ENCODE results near the gene LCT. TPM values are rescaled to one million over a fixed set of nuclear protein-coding genes. Genes with fewer than 3 reads are reported as not detected.

LCT gene
- total RNA-seq, 6 experiments from 2014 or later: 0.12 TPM; not detected in 5

DNA sequence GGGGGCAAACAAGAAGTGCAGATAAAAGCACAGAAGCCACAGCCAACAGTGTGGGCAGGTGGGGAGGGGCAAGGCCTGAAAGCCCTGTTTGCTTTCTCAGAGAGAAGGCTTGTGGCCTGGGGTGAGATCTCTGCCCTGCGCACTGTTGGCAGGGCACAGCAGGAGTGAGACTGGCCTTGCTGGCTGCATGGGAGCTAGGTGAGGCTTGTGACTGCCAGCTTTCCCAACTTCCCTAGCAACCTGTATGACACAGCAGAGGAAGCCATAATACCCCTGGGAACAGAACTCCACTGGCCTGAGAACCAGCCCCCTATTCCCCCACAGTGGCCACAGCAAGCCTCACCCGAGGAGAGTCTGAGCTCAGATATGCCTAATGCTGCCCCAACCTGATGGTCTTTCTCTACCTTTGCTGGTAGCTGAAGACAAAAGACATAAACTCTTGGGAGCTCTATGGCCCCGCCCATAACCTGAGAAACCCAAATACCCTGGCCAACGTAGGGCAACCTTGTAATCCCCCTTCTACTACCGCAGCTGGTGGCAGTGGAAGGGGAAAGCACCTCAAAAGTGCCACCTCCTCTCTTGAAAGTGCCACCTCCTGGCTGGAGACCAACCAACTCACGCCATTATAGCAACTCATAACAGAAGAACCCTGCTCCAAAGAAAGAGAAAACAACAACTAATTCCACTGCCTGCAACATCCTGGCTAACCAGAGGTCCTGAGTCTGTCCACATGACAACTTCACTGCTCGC, 44.4 kb downstream of the LCT start:
- no peaks in the 10 kb centered on the region for H3K36me3 ChIP-seq
- peak; percentile 38 to 92 (median 64) for ATAC-seq

DNA sequence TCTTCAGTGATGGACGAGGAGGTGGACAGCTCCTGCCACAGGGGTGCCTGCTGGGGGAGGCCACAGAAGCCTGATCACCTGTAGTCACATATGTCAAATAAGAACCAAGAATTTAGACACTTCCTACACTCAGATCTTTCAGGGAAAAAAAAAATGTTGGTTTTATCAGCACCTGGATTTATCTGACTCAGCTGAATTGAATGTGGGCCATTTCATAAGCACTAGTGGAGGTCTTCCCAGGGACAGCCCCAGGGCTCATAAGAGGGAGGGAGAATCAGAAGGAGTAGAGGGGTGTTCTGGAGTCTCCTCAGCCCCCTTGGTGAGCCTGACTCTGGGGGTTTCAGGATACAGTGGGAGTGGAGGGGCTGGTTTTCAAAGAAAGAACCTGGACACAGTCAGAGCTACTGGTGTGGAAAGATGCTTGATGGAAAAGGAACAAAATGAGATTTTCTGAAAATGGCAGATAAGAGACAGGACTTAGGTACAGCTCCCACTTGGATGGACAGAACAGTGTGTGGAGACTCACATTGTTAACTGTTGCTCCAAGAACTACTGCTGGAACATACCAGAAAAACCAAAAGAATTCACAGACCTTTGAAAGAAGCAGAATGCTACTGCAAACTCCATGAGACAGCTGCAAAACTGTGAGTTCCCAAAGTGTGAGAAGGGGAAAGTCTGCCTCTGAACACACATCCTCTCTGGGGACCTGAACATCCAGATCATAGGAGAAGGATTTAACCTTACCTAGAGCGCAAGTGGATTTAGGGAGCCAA, 45.4 kb downstream of the LCT start:
- no peak for DNase-seq
- Histone ChIP-seq H3K27ac (no peak overlapping the region), H3K9me3 (no peaks in the 10 kb centered on the region), H3K36me3 (no peaks in the 10 kb centered on the region), H3K4me3 (no peak overlapping the region), H3K27me3 (no peaks in the 10 kb centered on the region), H3K4me1 (no peaks in the 10 kb centered on the region)
- no peak for ATAC-seq
- intact Hi-C loops (cut with DNase I): no loop called here
- WGBS (ENCODE audit: insufficient coverage, low coverage, low lambda C conversion rate, missing lambda C conversion rate): 88% methylated on average over 1 of the region's 2 CpGs
- no peak for TF ChIP-seq CTCF (IDR thresholded peaks at IDR 0.05)
- TF ChIP-seq POLR2A (IDR thresholded peaks at IDR 0.05): no peak

More for the DNA sequence above, 44.4 kb downstream of the LCT start:
- intact Hi-C loops (cut with DNase I): no loop called here
- peak overlapping the region in 1 of 3 donors; percentile 37 for H3K27ac ChIP-seq
- 75% methylated on average over 2 of the region's 7 CpGs for WGBS (ENCODE audit: insufficient coverage, low coverage, low lambda C conversion rate, missing lambda C conversion rate)
- DNase-seq: peak in 2 of 3 donors; percentile 65 to 74
- no peaks in the 10 kb centered on the region for H3K4me1 ChIP-seq
- no peaks in the 10 kb centered on the region for H3K9me3 ChIP-seq
- H3K4me3 ChIP-seq: no peak overlapping the region
- no peaks in the 10 kb centered on the region for H3K27me3 ChIP-seq
- no peak for TF ChIP-seq POLR2A (IDR thresholded peaks at IDR 0.05)
- no peak for TF ChIP-seq CTCF (IDR thresholded peaks at IDR 0.05)

DNA sequence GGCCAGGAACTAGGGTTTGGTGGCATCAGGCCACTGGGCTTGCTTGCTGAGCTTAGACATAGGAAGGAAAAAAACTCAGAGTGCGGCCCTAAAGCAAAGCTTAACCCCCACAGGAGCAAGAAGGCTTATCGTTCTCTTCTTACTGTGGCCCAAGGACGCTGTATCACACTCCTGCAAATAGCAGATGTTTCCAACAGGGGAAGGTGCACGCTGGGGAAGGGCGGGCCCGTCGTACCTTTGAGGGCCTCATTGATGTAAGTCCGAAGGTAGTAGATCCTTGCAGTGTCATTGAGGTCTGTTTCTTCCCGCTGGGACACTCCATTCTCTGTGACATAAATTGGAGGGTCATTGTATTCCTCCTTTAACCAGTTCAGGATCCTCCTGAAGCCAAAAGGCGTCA, 46.6 kb downstream of the LCT start:
- TF ChIP-seq CTCF (IDR thresholded peaks at IDR 0.05): no peak
- TF ChIP-seq POLR2A (IDR thresholded peaks at IDR 0.05): no peak
- no peaks in the 10 kb centered on the region for H3K4me1 ChIP-seq
- no peak overlapping the region for H3K27ac ChIP-seq
- no peak for ATAC-seq
- H3K27me3 ChIP-seq: no peaks in the 10 kb centered on the region
- H3K36me3 ChIP-seq: no peaks in the 10 kb centered on the region
- H3K9me3 ChIP-seq: no peaks in the 10 kb centered on the region
- intact Hi-C loops (cut with DNase I): no loop called here
- no peak overlapping the region for H3K4me3 ChIP-seq
- 91% methylated on average over 7 of the region's 10 CpGs for WGBS (ENCODE audit: insufficient coverage, low coverage, low lambda C conversion rate, missing lambda C conversion rate)
- no peak for DNase-seq

DNA sequence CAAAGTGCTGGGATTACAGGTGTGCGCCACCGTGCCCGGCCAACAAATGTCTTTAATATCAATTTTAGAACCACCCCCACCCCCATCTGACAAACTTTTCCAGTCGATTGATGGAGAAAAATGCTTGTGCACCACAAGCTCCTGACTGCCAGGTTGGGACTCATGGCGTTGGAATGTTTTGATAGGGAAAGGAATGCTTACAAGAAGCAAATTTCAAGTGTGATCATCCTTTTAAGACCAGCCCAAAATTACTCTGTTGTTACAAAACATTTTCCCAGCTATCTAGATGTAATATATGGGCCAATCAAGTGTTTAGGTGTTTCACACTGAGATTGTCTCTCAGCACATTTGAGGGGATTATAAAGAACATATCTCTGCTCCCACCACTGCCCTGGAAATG, 50.2 kb downstream of the LCT start:
- no peaks in the 10 kb centered on the region for H3K27me3 ChIP-seq
- intact Hi-C loops (cut with DNase I): no loop called here
- no peak overlapping the region for H3K27ac ChIP-seq
- no peaks in the 10 kb centered on the region for H3K9me3 ChIP-seq
- H3K4me3 ChIP-seq: no peak overlapping the region
- WGBS (ENCODE audit: insufficient coverage, low coverage, low lambda C conversion rate, missing lambda C conversion rate): 92% methylated on average over 5 of the region's 5 CpGs
- TF ChIP-seq CTCF (IDR thresholded peaks at IDR 0.05): no peak
- TF ChIP-seq POLR2A (IDR thresholded peaks at IDR 0.05): no peak
- ATAC-seq: no peak
- no peak for DNase-seq
- no peaks in the 10 kb centered on the region for H3K4me1 ChIP-seq
- peaks cover 4 to 32% (median 15%) of the 10 kb centered on the region in 4 donors for H3K36me3 ChIP-seq
